Right hindlimb (tissue), 1 donor: ENCODE results near the gene KANK4.

Experiments used
- DNase-seq: peaks from one replicate; pipeline ENCODE4 v3.0.0-alpha.2; 2018

KANK4 gene

GRCh38 chr1:62194651-62195544 is 124.3 kb downstream of the KANK4 start, which contains the start of gene L1TD1:
L1TD1 (plus strand) TSS chr1:62194849; CDS start chr1:62206629, 11,780 bp downstream.
- DNase-seq = peak; percentile 64

DNA sequence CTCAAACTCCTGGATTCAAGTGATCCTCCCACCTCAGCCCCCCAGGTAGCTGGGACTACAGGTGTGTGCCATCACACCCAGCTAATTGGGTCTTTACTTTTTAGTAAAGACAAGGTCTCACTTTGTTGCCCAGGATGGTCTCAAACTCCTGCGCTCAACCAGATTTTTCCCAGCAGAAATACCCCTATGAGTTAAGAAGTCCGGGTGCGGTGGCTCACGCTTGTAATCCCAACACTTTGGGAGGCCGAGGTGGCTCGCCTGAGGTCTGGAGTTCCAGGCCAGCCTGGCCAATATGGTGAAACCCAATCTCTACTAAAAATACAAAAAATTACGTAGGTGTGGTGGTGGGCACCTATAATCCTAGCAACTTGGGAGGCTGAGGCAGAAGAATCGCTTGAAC is 131.1 kb downstream of the KANK4 start:
- DNase-seq = no peak

DNA sequence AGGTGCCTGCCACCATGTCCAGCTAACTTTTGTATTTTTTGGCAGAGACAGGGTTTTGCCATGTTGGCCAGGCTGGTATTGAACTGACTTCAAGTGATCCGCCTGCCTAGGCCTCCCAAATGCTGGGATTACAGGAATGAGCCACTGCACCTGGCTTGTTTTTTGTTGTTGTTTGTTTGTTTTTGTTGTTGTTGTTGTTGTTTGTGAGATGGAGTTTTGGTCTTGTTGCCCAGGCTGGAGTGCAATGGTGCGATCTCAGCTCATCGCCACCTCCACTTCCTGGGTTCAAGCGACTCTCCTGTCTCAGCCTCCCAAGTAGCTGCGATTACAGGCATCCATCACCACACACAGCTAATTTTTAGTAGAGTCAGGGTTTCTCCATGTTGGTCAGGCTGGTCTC is 131.7 kb downstream of the KANK4 start:
- DNase-seq = no peak
